22Rv1 (cell line): Measurements from ENCODE around the gene AARS1.
A peak's percentile ranks its signal among the peaks of the same experiment; 100 is the strongest.
"Not testable (repeated sequence)": the region's sequence is repeated elsewhere in the genome, so short reads cannot be mapped to it uniquely, and the experiment has no call there.

Source experiments
- H3K27ac ChIP-seq: fragments of 450-650 bp; 2 replicates; pipeline ENCODE4 v1.5.1; 2017
- CTCF ChIP-seq: fragments of 450-650 bp; IDR thresholded peaks from 2 replicates; pipeline ENCODE4 v1.5.1; 2017; ENCODE audit warnings: mild to moderate bottlenecking
- ZFX ChIP-seq: fragments of 450-650 bp; IDR thresholded peaks from 2 replicates; pipeline ENCODE4 v1.6.1; 2017; ENCODE audit warnings: antibody characterized with exemption, borderline replicate concordance

The AARS1 gene

GRCh38 chr16:70253291-70254106 is 35.8 kb downstream of the AARS1 start:
- H3K27ac ChIP-seq: peak overlapping the region; percentile 97
- TF ChIP-seq CTCF (peak; percentile 62), ZFX (no peak)

DNA sequence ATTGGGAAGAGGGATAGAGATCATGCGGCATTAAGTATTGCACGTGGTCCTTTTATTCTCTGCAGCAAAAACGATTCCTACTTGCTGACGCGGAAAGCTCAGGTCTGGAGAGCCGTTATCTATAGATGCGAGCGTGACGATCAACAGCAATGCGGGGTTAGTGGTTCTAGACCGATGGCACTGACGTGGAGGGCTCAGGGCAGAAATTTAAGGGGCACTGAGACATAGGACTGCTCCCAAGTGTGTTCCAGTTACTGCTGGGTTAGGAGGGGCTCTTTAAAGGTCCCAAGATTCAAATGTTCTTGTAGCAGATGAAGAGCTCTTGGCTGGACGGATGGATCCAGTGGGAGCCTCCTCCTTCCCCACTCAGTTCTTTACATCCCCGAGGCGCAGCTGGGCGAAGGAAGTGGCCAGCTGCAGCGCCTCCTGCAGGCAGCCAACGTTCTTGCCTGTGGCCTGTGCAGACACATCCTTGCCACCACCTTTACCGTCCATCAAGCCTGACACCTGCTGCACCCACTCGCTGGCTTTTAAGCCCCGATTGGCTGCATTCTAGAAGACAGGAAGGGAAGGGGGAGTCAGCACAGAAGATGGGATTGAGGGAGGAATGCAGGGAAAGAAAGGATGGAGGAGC is 36.8 kb downstream of the AARS1 start:
- TF ChIP-seq CTCF (peak; percentile 1; the same call in 1 of the 2 replicates), ZFX (no peak)
- peak overlapping the region; percentile 97 for H3K27ac ChIP-seq

DNA sequence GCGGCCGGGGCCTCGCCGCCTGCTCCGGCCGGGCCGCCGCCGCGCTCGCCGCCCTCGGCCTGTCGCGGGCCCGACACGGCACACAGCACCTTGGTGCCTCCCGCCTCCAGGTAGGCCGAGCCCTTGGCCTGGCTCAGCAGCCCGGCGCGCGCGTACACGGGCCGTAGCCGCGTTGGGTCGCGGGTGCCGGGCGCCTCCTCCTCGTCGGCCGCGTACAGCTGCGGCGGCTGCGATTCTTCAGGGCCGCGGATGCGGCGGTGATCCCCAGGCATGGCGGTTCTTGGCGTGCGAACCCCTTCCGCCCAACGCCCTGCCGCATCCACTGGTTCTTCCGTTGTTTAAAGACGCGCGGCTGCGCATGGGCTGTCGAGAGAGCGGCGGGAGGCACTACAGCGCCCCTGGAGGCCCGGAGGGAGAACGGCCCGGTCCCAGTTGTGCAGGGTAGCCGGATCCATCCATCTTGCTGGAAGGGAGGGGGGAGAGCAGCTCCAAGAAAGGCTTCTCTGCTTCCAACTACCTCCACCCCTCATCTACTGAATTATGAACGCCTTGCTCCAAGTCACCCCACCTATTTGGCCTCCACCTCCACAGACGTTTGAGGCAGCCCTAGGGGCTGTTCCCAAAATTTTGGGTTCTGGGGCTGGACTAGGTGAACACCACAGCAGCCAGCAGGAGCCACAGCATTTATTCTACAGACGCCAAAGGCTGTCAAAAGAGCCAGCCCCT is 37.5 kb downstream of the AARS1 start, which contains the start of gene EXOSC6:
TSS of gene EXOSC6 (minus strand) at position 312 of the 726 bp plus-strand sequence. CDS start at position 272, 40 bp downstream.
- TF ChIP-seq CTCF: peak; percentile 91
- TF ChIP-seq ZFX: 0 out of 2 replicates have a peak, but pooled peaks have one; percentile 34
- H3K27ac ChIP-seq: peak within 1 kb of the TSS; percentile 97

GRCh38 chr16:70250748-70251628 is 38.3 kb downstream of the AARS1 start:
- peak overlapping the region; percentile 97 for H3K27ac ChIP-seq
- no peak for TF ChIP-seq CTCF

DNA sequence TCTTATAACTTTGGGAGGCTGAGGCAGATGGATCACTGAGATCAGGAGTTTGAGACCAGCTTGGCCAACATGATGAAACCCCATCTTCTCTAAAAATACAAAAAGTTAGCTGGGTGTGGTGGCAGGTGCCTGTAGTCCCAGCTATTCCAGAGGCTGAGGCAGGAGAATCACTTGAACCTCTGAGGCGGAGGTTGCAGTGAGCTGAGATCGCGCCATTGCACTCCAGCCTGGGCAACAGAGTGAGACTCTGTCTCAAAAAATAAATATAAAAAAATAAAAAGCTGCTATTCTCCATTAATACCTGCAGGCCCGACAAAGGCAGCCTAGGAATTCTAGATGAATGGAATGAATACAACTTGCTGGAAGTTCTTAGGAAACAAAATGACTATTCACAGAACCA is 39.6 kb downstream of the AARS1 start:
- H3K27ac ChIP-seq: peak overlapping the region; percentile 97; the same call in 1 of the 2 replicates

- H3K27ac ChIP-seq: not testable (repeated sequence)
These were observed 50.5 kb downstream of the AARS1 start for GRCh38 chr16:70238773-70239172.

DNA sequence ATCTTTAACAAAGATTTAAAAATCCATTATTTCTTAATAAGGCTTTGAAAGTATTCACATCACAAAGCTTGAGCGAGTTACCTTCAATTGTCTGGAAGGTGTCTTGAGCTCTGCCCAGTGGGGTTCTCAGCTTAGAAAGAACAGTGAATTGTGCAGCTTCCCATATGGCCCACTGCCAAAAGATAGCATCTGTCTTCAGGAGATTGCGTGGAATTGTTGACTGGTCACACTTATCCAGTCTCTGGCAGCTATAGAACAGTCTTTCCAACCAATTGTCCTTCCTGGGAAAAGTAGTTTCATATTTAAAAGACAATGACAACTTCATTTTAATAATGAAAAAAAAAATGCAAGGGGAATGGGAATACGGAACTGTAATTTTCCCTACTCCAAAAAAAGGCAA is 57.5 kb downstream of the AARS1 start:
- H3K27ac ChIP-seq: not testable (repeated sequence)

DNA sequence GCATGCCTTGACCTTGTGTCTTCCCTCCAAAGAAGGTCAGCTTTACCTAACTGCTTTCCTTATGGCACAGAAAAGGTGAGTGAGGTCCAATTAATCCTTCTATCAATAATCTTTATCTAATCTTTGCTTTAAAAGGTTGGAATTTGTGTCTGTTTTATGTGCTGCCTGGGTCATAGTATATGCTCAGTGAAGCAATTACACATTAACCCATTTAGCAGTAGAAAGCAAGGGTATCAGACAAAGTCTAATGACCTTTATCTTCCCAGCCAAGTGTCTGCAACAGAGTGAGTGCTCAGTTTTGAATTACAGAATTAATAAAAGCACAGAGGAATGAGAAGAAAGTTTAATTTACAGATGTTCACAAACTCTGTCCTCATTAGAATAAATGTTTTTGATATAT is 63.3 kb downstream of the AARS1 start:
- H3K27ac ChIP-seq: not testable (repeated sequence)

- H3K27ac ChIP-seq: not testable (repeated sequence)
These were observed 63.9 kb downstream of the AARS1 start for GRCh38 chr16:70225430-70225829.

- H3K27ac ChIP-seq: not testable (repeated sequence)
These were observed 64.7 kb downstream of the AARS1 start for GRCh38 chr16:70224645-70225044.

DNA sequence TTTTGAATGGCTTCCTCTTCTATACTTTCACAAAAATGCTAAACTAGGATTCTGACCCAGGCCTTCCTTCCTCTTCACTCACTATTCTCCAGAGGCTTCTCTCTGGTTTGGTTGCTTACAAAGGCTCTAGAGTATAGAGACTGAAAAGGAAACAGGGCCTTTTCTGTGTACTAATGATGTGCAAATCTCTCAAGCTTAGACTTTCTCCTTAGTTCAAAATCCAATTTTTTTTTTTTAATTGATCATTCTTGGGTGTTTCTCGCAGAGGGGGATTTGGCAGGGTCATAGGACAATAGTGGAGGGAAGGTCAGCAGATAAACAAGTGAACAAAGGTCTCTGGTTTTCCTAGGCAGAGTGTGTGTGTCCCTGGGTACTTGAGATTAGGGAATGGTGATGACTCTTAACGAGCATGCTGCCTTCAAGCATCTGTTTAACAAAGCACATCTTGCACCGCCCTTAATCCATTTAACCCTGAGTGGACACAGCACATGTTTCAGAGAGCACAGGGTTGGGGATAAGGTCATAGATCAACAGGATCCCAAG is 65.3 kb downstream of the AARS1 start:
- peak overlapping the region; percentile 49 for H3K27ac ChIP-seq

DNA sequence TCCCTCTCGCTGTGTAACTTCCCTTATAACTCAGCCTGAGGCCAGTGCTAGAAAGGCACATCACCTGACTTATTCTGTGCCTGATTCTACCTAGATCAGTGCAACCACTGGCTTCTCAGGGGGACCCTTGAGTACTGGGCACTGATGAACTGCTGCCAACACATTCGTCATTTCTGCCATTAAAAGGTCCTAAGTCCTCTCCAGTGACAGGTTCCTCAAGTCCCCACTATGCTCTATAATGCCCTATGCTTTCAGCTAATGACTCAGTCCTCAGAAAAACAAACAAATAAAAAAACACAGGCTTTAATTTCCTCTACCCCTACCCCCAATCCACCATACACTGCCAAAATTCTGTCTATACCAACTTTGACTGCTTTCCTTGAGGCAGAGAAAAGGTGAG is 66.1 kb downstream of the AARS1 start:
- peak overlapping the region; percentile 49 for H3K27ac ChIP-seq

DNA sequence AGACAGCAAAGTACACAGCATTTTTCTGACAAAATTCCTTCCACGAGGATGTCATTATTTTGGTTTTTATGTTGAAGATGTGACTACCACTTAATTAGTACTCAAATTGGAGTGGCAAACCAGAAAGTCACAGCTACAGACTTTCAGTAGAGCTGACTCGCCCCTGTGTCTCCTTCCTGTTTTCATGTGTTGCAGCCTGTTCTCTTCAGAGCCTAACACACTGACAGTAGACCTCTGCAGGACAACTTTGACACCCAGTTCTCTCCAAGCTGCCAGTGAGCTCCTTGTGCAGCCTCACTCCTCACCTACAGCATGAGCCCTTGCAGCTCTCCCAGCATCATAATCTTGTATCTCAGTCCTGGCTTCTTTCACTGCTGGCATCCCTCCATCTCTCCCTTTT is 66.7 kb downstream of the AARS1 start:
- peak overlapping the region; percentile 49 for H3K27ac ChIP-seq

- H3K27ac ChIP-seq: not testable (repeated sequence)
These were observed 70.7 kb downstream of the AARS1 start for GRCh38 chr16:70218586-70218985.
